Measurements from ENCODE around the gene COL23A1.

The COL23A1 gene

GRCh38 chr5:178421128-178421527, 169.1 kb downstream of the COL23A1 start:
- no peak for DNase-seq (ENCODE audit: insufficient read length, low spot score)
- no peak for FAIRE-seq
- TF ChIP-seq TAF1 (IDR thresholded peaks at IDR 0.05; ENCODE audit: low read depth, low read length) (no peak), PAX5 (IDR thresholded peaks at IDR 0.05; ENCODE audit: insufficient read depth, low read length, severe bottlenecking) (no peak), SPI1 (IDR thresholded peaks at IDR 0.05; ENCODE audit: low read depth, low read length) (no peak), POU2F2 (IDR thresholded peaks at IDR 0.05; ENCODE audit: low read depth, low read length) (no peak), POLR2AphosphoS5 (IDR thresholded peaks at IDR 0.05; ENCODE audit: low read depth, low read length) (no peak), POLR2A (IDR thresholded peaks at IDR 0.05; ENCODE audit: low read depth, low read length) (no peak)

GRCh38 chr5:178420354-178420781, 169.8 kb downstream of the COL23A1 start:
- TF ChIP-seq POU2F2 (IDR thresholded peaks at IDR 0.05; ENCODE audit: low read depth, low read length), result no peak
- TF ChIP-seq TAF1 (IDR thresholded peaks at IDR 0.05; ENCODE audit: low read depth, low read length), result no peak
- no peak for TF ChIP-seq PAX5 (IDR thresholded peaks at IDR 0.05; ENCODE audit: insufficient read depth, low read length, severe bottlenecking)
- TF ChIP-seq POLR2AphosphoS5 (IDR thresholded peaks at IDR 0.05; ENCODE audit: low read depth, low read length), result no peak
- TF ChIP-seq POLR2A (IDR thresholded peaks at IDR 0.05; ENCODE audit: low read depth, low read length), result no peak
- TF ChIP-seq SPI1 (IDR thresholded peaks at IDR 0.05; ENCODE audit: low read depth, low read length), result no peak
- DNase-seq (ENCODE audit: insufficient read length, low spot score), result no peak
- FAIRE-seq, result no peak

GRCh38 chr5:178419651-178420050, 170.5 kb downstream of the COL23A1 start:
- FAIRE-seq (no peak), DNase-seq (ENCODE audit: insufficient read length, low spot score) (no peak)
- TF ChIP-seq POLR2A (IDR thresholded peaks at IDR 0.05; ENCODE audit: low read depth, low read length) (no peak), POU2F2 (IDR thresholded peaks at IDR 0.05; ENCODE audit: low read depth, low read length) (no peak), POLR2AphosphoS5 (IDR thresholded peaks at IDR 0.05; ENCODE audit: low read depth, low read length) (no peak)

GRCh38 chr5:178419196-178419595, 171.0 kb downstream of the COL23A1 start:
- no peak for TF ChIP-seq POLR2A (IDR thresholded peaks at IDR 0.05; ENCODE audit: low read depth, low read length)
- no peak for TF ChIP-seq PAX5 (IDR thresholded peaks at IDR 0.05; ENCODE audit: insufficient read depth, low read length, severe bottlenecking)
- TF ChIP-seq POU2F2 (IDR thresholded peaks at IDR 0.05; ENCODE audit: low read depth, low read length), result no peak
- TF ChIP-seq TAF1 (IDR thresholded peaks at IDR 0.05; ENCODE audit: low read depth, low read length), result no peak
- no peak for TF ChIP-seq SPI1 (IDR thresholded peaks at IDR 0.05; ENCODE audit: low read depth, low read length)
- FAIRE-seq (no peak), DNase-seq (ENCODE audit: insufficient read length, low spot score) (no peak)

GRCh38 chr5:178418471-178419010, 171.7 kb downstream of the COL23A1 start:
- no peak for FAIRE-seq

GRCh38 chr5:178418031-178418430, 172.2 kb downstream of the COL23A1 start:
- TF ChIP-seq POLR2A (IDR thresholded peaks at IDR 0.05; ENCODE audit: low read depth, low read length) (no peak), POU2F2 (IDR thresholded peaks at IDR 0.05; ENCODE audit: low read depth, low read length) (no peak), PAX5 (IDR thresholded peaks at IDR 0.05; ENCODE audit: insufficient read depth, low read length, severe bottlenecking) (no peak), SPI1 (IDR thresholded peaks at IDR 0.05; ENCODE audit: low read depth, low read length) (no peak), TAF1 (IDR thresholded peaks at IDR 0.05; ENCODE audit: low read depth, low read length) (no peak), POLR2AphosphoS5 (IDR thresholded peaks at IDR 0.05; ENCODE audit: low read depth, low read length) (no peak)
- DNase-seq (ENCODE audit: insufficient read length, low spot score), result no peak
- FAIRE-seq, result no peak

More at GRCh38 chr5:178418471-178419010, 171.7 kb downstream of the COL23A1 start:
- DNase-seq (ENCODE audit: insufficient read length, low spot score), result no peak
- TF ChIP-seq SPI1 (IDR thresholded peaks at IDR 0.05; ENCODE audit: low read depth, low read length) (no peak), TAF1 (IDR thresholded peaks at IDR 0.05; ENCODE audit: low read depth, low read length) (no peak), POLR2AphosphoS5 (IDR thresholded peaks at IDR 0.05; ENCODE audit: low read depth, low read length) (no peak), POU2F2 (IDR thresholded peaks at IDR 0.05; ENCODE audit: low read depth, low read length) (no peak), POLR2A (IDR thresholded peaks at IDR 0.05; ENCODE audit: low read depth, low read length) (no peak), PAX5 (IDR thresholded peaks at IDR 0.05; ENCODE audit: insufficient read depth, low read length, severe bottlenecking) (no peak)

- DNase-seq (ENCODE audit: insufficient read length, low spot score) (no peak), FAIRE-seq (no peak)
- TF ChIP-seq POU2F2 (IDR thresholded peaks at IDR 0.05; ENCODE audit: low read depth, low read length), result no peak
- TF ChIP-seq POLR2A (IDR thresholded peaks at IDR 0.05; ENCODE audit: low read depth, low read length), result no peak
- no peak for TF ChIP-seq TAF1 (IDR thresholded peaks at IDR 0.05; ENCODE audit: low read depth, low read length)
- no peak for TF ChIP-seq PAX5 (IDR thresholded peaks at IDR 0.05; ENCODE audit: insufficient read depth, low read length, severe bottlenecking)
- no peak for TF ChIP-seq SPI1 (IDR thresholded peaks at IDR 0.05; ENCODE audit: low read depth, low read length)
- no peak for TF ChIP-seq POLR2AphosphoS5 (IDR thresholded peaks at IDR 0.05; ENCODE audit: low read depth, low read length)
Observed at GRCh38 chr5:178417391-178417811, 172.8 kb downstream of the COL23A1 start.

GRCh38 chr5:178416919-178417318, 173.3 kb downstream of the COL23A1 start:
- DNase-seq (ENCODE audit: insufficient read length, low spot score), result no peak

GRCh38 chr5:178416206-178416882, 173.8 kb downstream of the COL23A1 start:
- DNase-seq (ENCODE audit: insufficient read length, low spot score), result no peak
- no peak for FAIRE-seq
- TF ChIP-seq TAF1 (IDR thresholded peaks at IDR 0.05; ENCODE audit: low read depth, low read length), result no peak
- no peak for TF ChIP-seq SPI1 (IDR thresholded peaks at IDR 0.05; ENCODE audit: low read depth, low read length)
- no peak for TF ChIP-seq PAX5 (IDR thresholded peaks at IDR 0.05; ENCODE audit: insufficient read depth, low read length, severe bottlenecking)
- TF ChIP-seq POLR2AphosphoS5 (IDR thresholded peaks at IDR 0.05; ENCODE audit: low read depth, low read length), result no peak
- TF ChIP-seq POLR2A (IDR thresholded peaks at IDR 0.05; ENCODE audit: low read depth, low read length), result no peak

More at GRCh38 chr5:178416919-178417318, 173.3 kb downstream of the COL23A1 start:
- TF ChIP-seq PAX5 (IDR thresholded peaks at IDR 0.05; ENCODE audit: insufficient read depth, low read length, severe bottlenecking), result no peak
- TF ChIP-seq TAF1 (IDR thresholded peaks at IDR 0.05; ENCODE audit: low read depth, low read length), result no peak
- TF ChIP-seq POLR2AphosphoS5 (IDR thresholded peaks at IDR 0.05; ENCODE audit: low read depth, low read length), result no peak
- no peak for TF ChIP-seq POLR2A (IDR thresholded peaks at IDR 0.05; ENCODE audit: low read depth, low read length)
- TF ChIP-seq POU2F2 (IDR thresholded peaks at IDR 0.05; ENCODE audit: low read depth, low read length), result no peak
- TF ChIP-seq SPI1 (IDR thresholded peaks at IDR 0.05; ENCODE audit: low read depth, low read length), result no peak
- no peak for FAIRE-seq
